Measurements from ENCODE around the gene FOXS1.

FOXS1 gene

GRCh38 chr20:31868853-31869672 lies 23.7 kb upstream of the FOXS1 start:
- DNase-seq: no peak
- H3K4me2 ChIP-seq (ENCODE audit: low read length, poor library complexity, severe bottlenecking): no peak overlapping the region
- H2AFZ ChIP-seq (ENCODE audit: low read depth, low read length): no peak overlapping the region
- H2BK5ac ChIP-seq (ENCODE audit: low read depth, low read length, poor library complexity, severe bottlenecking): no peak overlapping the region
- H2BK120ac ChIP-seq (ENCODE audit: low read depth, low read length): no peak overlapping the region
- no peak overlapping the region for H3K4ac ChIP-seq (ENCODE audit: low read depth in 1 of 2, low read length in 2 of 2)
- H3K9ac ChIP-seq (ENCODE audit: low read length): no peak overlapping the region
- H2BK12ac ChIP-seq (ENCODE audit: low read length in 2 of 2): no peak overlapping the region
- H3K14ac ChIP-seq (ENCODE audit: low read length in 2 of 2): no peak overlapping the region
- H3K18ac ChIP-seq (ENCODE audit: low read depth in 1 of 2, low read length in 2 of 2): no peak overlapping the region
- H4K91ac ChIP-seq (ENCODE audit: low read length): no peak overlapping the region
- no peak overlapping the region for H4K8ac ChIP-seq (ENCODE audit: low read length)
- peaks cover 81 to 86% of the 10 kb centered on the region in 2 experiments for H3K27me3 ChIP-seq (ENCODE audit: control insufficient read depth in 1 of 2, insufficient read depth in 1 of 2, low read length in 2 of 2)
- no peak overlapping the region for H3K23ac ChIP-seq (ENCODE audit: low read length in 2 of 2)
- no peak overlapping the region for H3K27ac ChIP-seq (ENCODE audit: low read length, poor library complexity, severe bottlenecking)
- no peaks in the 10 kb centered on the region for H3K36me3 ChIP-seq (ENCODE audit: control insufficient read depth in 1 of 2, insufficient read depth in 2 of 2, low read depth in 1 of 2, low read length in 2 of 2)
- no peak overlapping the region for H3K4me3 ChIP-seq (ENCODE audit: insufficient read depth in 1 of 2, low read depth in 1 of 2, low read length in 2 of 2)
- 87% methylated on average over 11 of the region's 12 CpGs for whole genome bisulfite sequencing
- no peaks in the 10 kb centered on the region for H3K9me3 ChIP-seq (ENCODE audit: control insufficient read depth, low read length)
- H2BK15ac ChIP-seq (ENCODE audit: low read depth, poor library complexity, severe bottlenecking): no peak overlapping the region
- H2AK5ac ChIP-seq (ENCODE audit: low read length, severe bottlenecking): no peak overlapping the region
- peaks cover 12% of the 10 kb centered on the region for H3K4me1 ChIP-seq (ENCODE audit: control insufficient read depth, insufficient read depth, low read depth, low read length)
- H3K79me1 ChIP-seq (replicated peaks; ENCODE audit: low read length, poor library complexity, severe bottlenecking): no peaks in the 10 kb centered on the region

GRCh38 chr20:31866221-31866620 lies 20.8 kb upstream of the FOXS1 start:
- Histone ChIP-seq H2BK5ac (ENCODE audit: low read depth, low read length, poor library complexity, severe bottlenecking) (no peak overlapping the region), H3K14ac (ENCODE audit: low read length in 2 of 2) (no peak overlapping the region), H3K36me3 (ENCODE audit: control insufficient read depth in 1 of 2, insufficient read depth in 2 of 2, low read depth in 1 of 2, low read length in 2 of 2) (no peaks in the 10 kb centered on the region), H2BK15ac (ENCODE audit: low read depth, poor library complexity, severe bottlenecking) (no peak overlapping the region), H3K4me1 (ENCODE audit: control insufficient read depth, insufficient read depth, low read depth, low read length) (peaks cover 19% of the 10 kb centered on the region), H3K27me3 (ENCODE audit: control insufficient read depth in 1 of 2, insufficient read depth in 1 of 2, low read length in 2 of 2) (peaks cover 81 to 87% of the 10 kb centered on the region in 2 experiments), H2AFZ (ENCODE audit: low read depth, low read length) (no peak overlapping the region), H3K9ac (ENCODE audit: low read length) (no peak overlapping the region), H4K8ac (ENCODE audit: low read length) (no peak overlapping the region), H4K91ac (ENCODE audit: low read length) (no peak overlapping the region), H2AK5ac (ENCODE audit: low read length, severe bottlenecking) (no peak overlapping the region), H3K4me2 (ENCODE audit: low read length, poor library complexity, severe bottlenecking) (no peak overlapping the region), H2BK120ac (ENCODE audit: low read depth, low read length) (no peak overlapping the region), H3K79me1 (replicated peaks; ENCODE audit: low read length, poor library complexity, severe bottlenecking) (no peaks in the 10 kb centered on the region), H3K4ac (ENCODE audit: low read depth in 1 of 2, low read length in 2 of 2) (no peak overlapping the region), H3K27ac (ENCODE audit: low read length, poor library complexity, severe bottlenecking) (no peak overlapping the region), H3K9me3 (ENCODE audit: control insufficient read depth, low read length) (no peaks in the 10 kb centered on the region), H3K18ac (ENCODE audit: low read depth in 1 of 2, low read length in 2 of 2) (no peak overlapping the region), H3K4me3 (ENCODE audit: insufficient read depth in 1 of 2, low read depth in 1 of 2, low read length in 2 of 2) (no peak overlapping the region), H3K23ac (ENCODE audit: low read length in 2 of 2) (no peak overlapping the region), H2BK12ac (ENCODE audit: low read length in 2 of 2) (no peak overlapping the region)
- no peak for DNase-seq
- WGBS: 59% methylated on average over 3 of the region's 3 CpGs

- Histone ChIP-seq H3K4me1 (ENCODE audit: control insufficient read depth, insufficient read depth, low read depth, low read length) (peaks cover 18% of the 10 kb centered on the region), H3K9me3 (ENCODE audit: control insufficient read depth, low read length) (no peaks in the 10 kb centered on the region)
- 90% methylated on average over 11 of the region's 12 CpGs for WGBS
Measured at GRCh38 chr20:31864521-31865400, 19.4 kb upstream of the FOXS1 start.

More at GRCh38 chr20:31864521-31865400, 19.4 kb upstream of the FOXS1 start:
- Histone ChIP-seq H3K23ac (ENCODE audit: low read length in 2 of 2) (no peak overlapping the region), H3K18ac (ENCODE audit: low read depth in 1 of 2, low read length in 2 of 2) (no peak overlapping the region), H4K91ac (ENCODE audit: low read length) (no peak overlapping the region), H3K27ac (ENCODE audit: low read length, poor library complexity, severe bottlenecking) (no peak overlapping the region), H2AFZ (ENCODE audit: low read depth, low read length) (no peak overlapping the region), H3K4ac (ENCODE audit: low read depth in 1 of 2, low read length in 2 of 2) (no peak overlapping the region), H3K27me3 (ENCODE audit: control insufficient read depth in 1 of 2, insufficient read depth in 1 of 2, low read length in 2 of 2) (peaks cover 83 to 88% of the 10 kb centered on the region in 2 experiments), H2BK12ac (ENCODE audit: low read length in 2 of 2) (no peak overlapping the region), H2AK5ac (ENCODE audit: low read length, severe bottlenecking) (no peak overlapping the region), H3K36me3 (ENCODE audit: control insufficient read depth in 1 of 2, insufficient read depth in 2 of 2, low read depth in 1 of 2, low read length in 2 of 2) (no peaks in the 10 kb centered on the region), H2BK15ac (ENCODE audit: low read depth, poor library complexity, severe bottlenecking) (no peak overlapping the region), H3K9ac (ENCODE audit: low read length) (no peak overlapping the region), H3K14ac (ENCODE audit: low read length in 2 of 2) (no peak overlapping the region), H2BK120ac (ENCODE audit: low read depth, low read length) (no peak overlapping the region), H2BK5ac (ENCODE audit: low read depth, low read length, poor library complexity, severe bottlenecking) (no peak overlapping the region), H4K8ac (ENCODE audit: low read length) (no peak overlapping the region), H3K79me1 (replicated peaks; ENCODE audit: low read length, poor library complexity, severe bottlenecking) (no peaks in the 10 kb centered on the region), H3K4me3 (ENCODE audit: insufficient read depth in 1 of 2, low read depth in 1 of 2, low read length in 2 of 2) (no peak overlapping the region), H3K4me2 (ENCODE audit: low read length, poor library complexity, severe bottlenecking) (no peak overlapping the region)
- DNase-seq: no peak
